Measurements from ENCODE around the gene NUAK1.

GRCh38 chr12:106073179-106073578 lies 65.6 kb downstream of the NUAK1 start:
- TF ChIP-seq GATA2 (IDR thresholded peaks at IDR 0.05; ENCODE audit: low read depth, low read length) (no peak), GATA3 (IDR thresholded peaks at IDR 0.05; ENCODE audit: low read depth, low read length) (no peak)
